Left lung (tissue), 10 donors: ENCODE data around the gene GABARAP. TPM values are rescaled to one million over a fixed set of nuclear protein-coding genes. Genes with fewer than 3 reads are reported as not detected.

Experiments used
- ATAC-seq: fragments of 200-7000 bp; cut with Tn5 transposase; one replicate; pipeline ENCODE4 v1.9.1; 2020; ENCODE audit warnings: moderate library complexity
- DNase-seq, 4 donors: peaks; one replicate each; pipeline ENCODE4 v3.0.0-alpha.2; 2013 to 2020
- H3K27ac ChIP-seq, 2 donors: fragments of 200-600 bp; sonication (generic) in 1 of 2; one replicate each; pipeline versions ENCODE4 v1.5.0 to v1.8.0; 2020 to 2021
- H3K27me3 ChIP-seq, 2 donors: fragments of 200-600 bp; sonication (generic) in 1 of 2; one replicate each; pipeline versions ENCODE4 v1.5.0 to v1.8.0; 2020 to 2021
- H3K36me3 ChIP-seq, 2 donors: fragments of 200-600 bp; sonication (generic) in 1 of 2; one replicate each; pipeline versions ENCODE4 v1.5.0 to v1.8.0; 2020 to 2021
- H3K4me1 ChIP-seq, 2 donors: fragments of 200-600 bp; one replicate each; pipeline ENCODE4 v1.8.0; 2021
- H3K4me3 ChIP-seq, 2 donors: fragments of 200-600 bp; sonication (generic) in 1 of 2; one replicate each; pipeline versions ENCODE4 v1.5.0 to v1.8.0; 2020 to 2021; ENCODE audit warnings: mild to moderate bottlenecking in 1 of 2
- H3K9me3 ChIP-seq, 2 donors: fragments of 200-600 bp; sonication (generic) in 1 of 2; one replicate each; pipeline versions ENCODE4 v1.5.0 to v1.8.0; 2020 to 2021
- intact Hi-C, 2 donors: fragments of 100-400 bp; cut with DNase I; formaldehyde crosslinking; loops; one replicate each; pipeline versions ENCODE4 v1.11.2 to v1.14.2; 2022
- polyA plus RNA-seq, 6 donors: library from polyadenylated mRNA; unstranded; fragments of 120-200 nt; gene quantifications; one replicate each; pipeline ENCODE4 v1.2.1, GENCODE V29; 2013; ENCODE audit not compliant: insufficient read length in 6 of 6
- total RNA-seq, 2 donors: library from RNA; stranded (reverse); fragmentation: NEBNext Ultra II Directional; extraction: Animal tissue kit (Norgen Biotek cat#: 25700); gene quantifications; one replicate each; pipeline ENCODE4 v1.2.1, GENCODE V29; 2021
- TF ChIP-seq, protein P1 (sequence below), 2 donors: fragments of 200-600 bp; sonication (generic) in 1 of 2; IDR thresholded peaks; one replicate each; pipeline versions ENCODE4 v1.5.0 to v1.8.0; 2021; ENCODE audit warnings: antibody characterized with exemption in 2 of 2
- donor health status: DM: no; HTN: yes; CAD: no.
- donor health status: DM: no; HTN: no; CAD: no.

The GABARAP gene
- total and polyA plus RNA-seq, 8 donors = 442 to 559 (median 492) TPM

DNA sequence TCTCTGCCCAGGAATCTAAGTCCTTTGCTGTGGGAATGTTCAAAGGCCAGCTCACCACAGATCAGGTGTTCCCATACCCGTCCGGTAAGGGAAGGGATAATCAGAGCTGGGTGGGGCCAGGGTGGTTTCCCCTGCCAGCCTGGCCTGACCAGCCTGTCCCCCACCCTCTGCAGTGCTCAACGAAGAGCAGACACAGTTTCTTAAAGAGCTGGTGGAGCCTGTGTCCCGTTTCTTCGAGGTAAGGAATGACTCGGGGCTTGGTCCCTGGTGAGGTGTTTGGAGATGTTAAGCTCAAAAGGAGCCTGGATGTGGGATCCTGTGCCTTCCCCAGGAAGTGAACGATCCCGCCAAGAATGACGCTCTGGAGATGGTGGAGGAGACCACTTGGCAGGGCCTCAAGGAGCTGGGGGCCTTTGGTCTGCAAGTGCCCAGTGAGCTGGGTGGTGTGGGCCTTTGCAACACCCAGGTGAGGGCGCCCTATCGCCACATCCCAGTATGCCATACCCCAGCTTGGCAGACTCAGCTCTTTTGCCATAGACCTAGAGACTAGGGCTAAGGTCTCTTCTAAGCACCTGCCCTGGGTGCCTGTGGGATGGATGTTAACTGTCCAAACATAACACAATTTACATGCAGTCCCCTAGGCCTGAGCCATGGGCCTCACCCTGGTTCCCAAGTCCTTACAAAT lies 21.5 kb downstream of the GABARAP start:
- Histone ChIP-seq H3K9me3 (no peaks in the 10 kb centered on the region), H3K27me3 (no peaks in the 10 kb centered on the region), H3K27ac (peak overlapping the region; percentile 88 to 98), H3K36me3 (peaks cover 0 to 51% of the 10 kb centered on the region in 2 donors), H3K4me1 (peaks cover 16 to 52% of the 10 kb centered on the region in 2 donors), H3K4me3 (peak overlapping the region; percentile 65 to 87)
- TF ChIP-seq, protein P1, sequence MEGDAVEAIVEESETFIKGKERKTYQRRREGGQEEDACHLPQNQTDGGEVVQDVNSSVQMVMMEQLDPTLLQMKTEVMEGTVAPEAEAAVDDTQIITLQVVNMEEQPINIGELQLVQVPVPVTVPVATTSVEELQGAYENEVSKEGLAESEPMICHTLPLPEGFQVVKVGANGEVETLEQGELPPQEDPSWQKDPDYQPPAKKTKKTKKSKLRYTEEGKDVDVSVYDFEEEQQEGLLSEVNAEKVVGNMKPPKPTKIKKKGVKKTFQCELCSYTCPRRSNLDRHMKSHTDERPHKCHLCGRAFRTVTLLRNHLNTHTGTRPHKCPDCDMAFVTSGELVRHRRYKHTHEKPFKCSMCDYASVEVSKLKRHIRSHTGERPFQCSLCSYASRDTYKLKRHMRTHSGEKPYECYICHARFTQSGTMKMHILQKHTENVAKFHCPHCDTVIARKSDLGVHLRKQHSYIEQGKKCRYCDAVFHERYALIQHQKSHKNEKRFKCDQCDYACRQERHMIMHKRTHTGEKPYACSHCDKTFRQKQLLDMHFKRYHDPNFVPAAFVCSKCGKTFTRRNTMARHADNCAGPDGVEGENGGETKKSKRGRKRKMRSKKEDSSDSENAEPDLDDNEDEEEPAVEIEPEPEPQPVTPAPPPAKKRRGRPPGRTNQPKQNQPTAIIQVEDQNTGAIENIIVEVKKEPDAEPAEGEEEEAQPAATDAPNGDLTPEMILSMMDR (IDR thresholded peaks at IDR 0.05) = peak; percentile 22 to 34
- DNase-seq (peak in 2 of 4 donors; percentile 48 to 59), ATAC-seq (peak; percentile 45)
- intact Hi-C loops = no loop called here

DNA sequence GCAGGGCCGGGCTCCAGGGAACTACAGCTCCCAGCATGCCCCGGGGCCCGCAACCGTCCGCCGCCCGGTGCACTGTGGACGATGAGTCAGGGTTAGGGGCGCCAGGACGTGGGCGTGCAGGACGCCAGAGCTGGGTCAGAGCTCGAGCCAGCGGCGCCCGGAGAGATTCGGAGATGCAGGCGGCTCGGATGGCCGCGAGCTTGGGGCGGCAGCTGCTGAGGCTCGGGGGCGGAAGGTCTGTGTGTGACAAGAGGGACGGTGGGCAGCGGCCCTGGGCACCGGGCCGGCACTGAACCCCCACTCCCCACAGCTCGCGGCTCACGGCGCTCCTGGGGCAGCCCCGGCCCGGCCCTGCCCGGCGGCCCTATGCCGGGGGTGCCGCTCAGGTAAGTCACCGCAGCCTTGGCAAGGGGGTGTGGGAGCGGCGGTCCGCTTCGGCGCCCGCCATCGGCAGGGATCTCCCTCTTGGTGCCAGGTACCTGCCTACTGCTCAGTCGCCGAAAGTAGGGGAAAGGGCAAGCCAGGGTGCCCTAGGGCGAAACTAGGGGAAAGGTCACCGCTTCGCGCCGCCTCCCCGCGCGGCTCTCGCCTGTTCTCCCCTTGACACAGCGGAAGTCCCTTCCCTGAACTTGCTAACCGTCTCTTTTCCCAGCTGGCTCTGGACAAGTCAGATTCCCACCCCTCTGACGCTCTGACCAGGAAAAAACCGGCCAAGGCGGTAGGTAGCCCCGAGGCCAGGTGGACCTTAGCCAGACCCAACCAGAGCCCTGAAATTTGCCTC lies 22.2 kb downstream of the GABARAP start, which contains the start of the genes ACADVL and DLG4:
TSS of gene ACADVL (plus strand) at position 127 of the 781 bp plus-strand sequence. CDS start at position 174, 47 bp downstream.
TSS of gene DLG4 (minus strand) at position 25 of the 781 bp plus-strand sequence.
- peaks cover 22 to 59% of the 10 kb centered on the region in 2 donors for H3K4me1 ChIP-seq
- DNase-seq = peak; percentile 81 to 98 (median 92)

DNA sequence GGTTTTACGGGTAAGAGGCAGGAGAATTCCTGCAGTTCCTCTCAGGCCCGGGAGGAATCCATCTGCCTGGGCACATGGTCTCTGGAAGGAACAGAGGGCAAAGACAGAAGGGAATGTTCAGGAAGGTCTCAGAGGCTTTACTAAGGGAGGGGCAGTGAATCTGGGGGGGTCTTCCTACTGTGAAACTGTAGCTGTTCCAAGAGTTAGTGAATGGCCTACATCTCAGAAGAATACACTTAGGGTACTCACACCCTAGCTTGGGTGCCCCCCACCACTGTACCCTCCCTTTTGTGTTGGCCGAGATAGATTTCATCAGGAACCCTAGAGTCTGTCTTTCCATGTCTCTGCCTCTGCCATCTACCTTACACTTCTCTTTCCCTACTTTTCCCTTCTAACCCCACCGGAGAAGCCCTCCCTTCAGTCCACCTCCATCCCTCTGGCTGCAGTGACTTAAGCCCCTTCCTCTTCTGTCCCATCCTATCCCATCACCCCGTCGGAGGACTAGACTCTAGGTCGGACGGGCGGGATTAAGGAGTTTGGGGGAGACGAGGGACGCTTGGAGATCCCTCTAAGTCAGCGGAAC lies 22.9 kb downstream of the GABARAP start:
- intact Hi-C loops = no loop called here
- ATAC-seq = no peak
- Histone ChIP-seq H3K27me3 (no peaks in the 10 kb centered on the region), H3K36me3 (peaks cover 0 to 37% of the 10 kb centered on the region in 2 donors), H3K9me3 (no peaks in the 10 kb centered on the region), H3K27ac (peak overlapping the region; percentile 88 to 98), H3K4me1 (peaks cover 22 to 66% of the 10 kb centered on the region in 2 donors), H3K4me3 (peak overlapping the region; percentile 65 to 87)
- no peak for DNase-seq
- TF ChIP-seq, protein P1 (IDR thresholded peaks at IDR 0.05) = no peak

More for the DNA sequence above, 22.2 kb downstream of the GABARAP start, which contains the start of the genes ACADVL and DLG4:
- intact Hi-C loops = no loop called here
- H3K4me3 ChIP-seq = peak within 1 kb of the TSS; percentile 65 to 87
- ATAC-seq = peak; percentile 84
- no peaks in the 10 kb centered on the region for H3K27me3 ChIP-seq
- TF ChIP-seq, protein P1 (IDR thresholded peaks at IDR 0.05) = no peak
- no peaks in the 10 kb centered on the region for H3K9me3 ChIP-seq
- H3K36me3 ChIP-seq = peaks cover 0 to 43% of the 10 kb centered on the region in 2 donors
- peak within 1 kb of the TSS; percentile 88 to 98 for H3K27ac ChIP-seq

DNA sequence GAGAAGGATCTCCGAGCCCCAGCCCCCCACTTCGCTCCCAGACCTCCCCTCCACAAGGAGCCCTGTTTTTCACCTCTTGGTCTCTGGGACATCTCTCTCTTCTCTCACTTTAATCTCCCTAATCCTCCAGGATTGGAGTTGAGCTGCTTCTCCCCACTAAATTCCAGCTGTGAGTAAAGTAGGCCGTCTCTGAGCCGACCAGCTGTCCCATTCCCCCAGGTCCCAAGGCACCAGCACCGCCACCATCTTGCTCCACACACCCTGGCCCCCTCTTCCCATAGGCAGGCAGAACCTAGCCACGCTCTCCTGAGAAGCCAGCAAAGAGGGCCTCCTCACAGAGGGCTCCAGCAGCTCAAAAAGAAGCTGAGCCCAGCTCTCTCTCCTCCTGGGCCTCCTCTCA lies 23.5 kb downstream of the GABARAP start:
- Histone ChIP-seq H3K4me1 (peaks cover 22 to 72% of the 10 kb centered on the region in 2 donors), H3K27ac (peak overlapping the region in 1 of 2 donors; percentile 88), H3K9me3 (no peaks in the 10 kb centered on the region), H3K4me3 (no peak overlapping the region), H3K36me3 (peaks cover 0 to 31% of the 10 kb centered on the region in 2 donors), H3K27me3 (no peaks in the 10 kb centered on the region)
- no peak for ATAC-seq
- TF ChIP-seq, protein P1 (IDR thresholded peaks at IDR 0.05) = no peak
- intact Hi-C loops = no loop called here
- DNase-seq = no peak
